RWPE2 (cell line): ENCODE measurements around the gene TMEM95.
"Not testable (repeated sequence)": the region's sequence is repeated elsewhere in the genome, so short reads cannot be mapped to it uniquely, and the experiment has no call there.

ENCODE experiments used
- ATAC-seq: fragments of 200-7000 bp; cut with Tn5 transposase; 3 replicates; pipeline ENCODE4 v1.9.1; 2021; ENCODE audit warnings: low read depth
- DNase-seq: peaks from one replicate; pipeline ENCODE4 v3.0.0-alpha.2; 2020; ENCODE audit warnings: low spot score
- H3K27ac ChIP-seq: fragments of 450-650 bp; 2 replicates; pipeline ENCODE4 v1.5.1; 2017; ENCODE audit warnings: mild to moderate bottlenecking; ENCODE audit not compliant: poor library complexity, severe bottlenecking
- H3K27me3 ChIP-seq: fragments of 250-450 bp; sonication (Bioruptor Pico); 2 replicates; pipeline ENCODE4 v1.5.1; 2021; ENCODE audit warnings: mild to moderate bottlenecking, moderate library complexity; ENCODE audit not compliant: insufficient read depth, poor library complexity, severe bottlenecking
- H3K36me3 ChIP-seq: fragments of 250-450 bp; sonication (Bioruptor Pico); 2 replicates; pipeline ENCODE4 v1.5.1; 2020; ENCODE audit warnings: low read depth, mild to moderate bottlenecking, moderate library complexity
- H3K4me1 ChIP-seq: fragments of 250-450 bp; sonication (Bioruptor Pico); 2 replicates; pipeline ENCODE4 v1.5.1; 2021; ENCODE audit warnings: mild to moderate bottlenecking, moderate library complexity; ENCODE audit not compliant: insufficient read depth, poor library complexity, severe bottlenecking
- H3K4me3 ChIP-seq: fragments of 250-450 bp; sonication (Bioruptor Pico); 2 replicates; pipeline ENCODE4 v1.5.1; 2021; ENCODE audit warnings: mild to moderate bottlenecking, moderate library complexity; ENCODE audit not compliant: severe bottlenecking
- H3K9me3 ChIP-seq: fragments of 250-450 bp; sonication (Bioruptor Pico); 2 replicates; pipeline ENCODE4 v1.5.1; 2021; ENCODE audit warnings: mild to moderate bottlenecking, moderate library complexity; ENCODE audit not compliant: severe bottlenecking
- TF ChIP-seq, protein P1 (sequence below): fragments of 450-650 bp; IDR thresholded peaks from one replicate; pipeline ENCODE4 v1.5.1; 2017; ENCODE audit warnings: mild to moderate bottlenecking, moderate library complexity; ENCODE audit not compliant: poor library complexity, severe bottlenecking

Gene TMEM95

DNA sequence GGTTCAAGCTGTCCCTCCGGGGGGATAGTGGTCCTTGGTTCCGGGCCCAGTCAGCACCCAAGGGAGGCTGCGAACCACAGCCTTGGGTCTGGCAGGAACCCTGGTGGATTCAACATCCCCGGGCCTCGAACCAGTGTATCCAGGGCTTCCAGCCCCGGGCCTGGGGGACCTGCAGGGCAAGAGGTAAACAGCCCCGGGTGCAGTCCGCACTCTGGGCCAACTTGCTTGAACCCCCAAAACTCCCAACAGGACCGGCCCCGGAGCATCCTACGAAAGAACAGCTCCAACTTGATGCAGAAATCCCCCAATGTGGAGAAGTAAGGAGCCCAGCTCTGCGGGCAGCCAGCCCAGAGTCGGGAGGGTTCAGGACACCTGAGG, 24.3 kb upstream of the TMEM95 start:
- H3K9me3 ChIP-seq: no peaks in the 10 kb centered on the region
- no peaks in the 10 kb centered on the region for H3K27me3 ChIP-seq
- H3K27ac ChIP-seq: peak overlapping the region; percentile 60
- H3K36me3 ChIP-seq: peaks cover 5% of the 10 kb centered on the region
- TF ChIP-seq, protein P1, sequence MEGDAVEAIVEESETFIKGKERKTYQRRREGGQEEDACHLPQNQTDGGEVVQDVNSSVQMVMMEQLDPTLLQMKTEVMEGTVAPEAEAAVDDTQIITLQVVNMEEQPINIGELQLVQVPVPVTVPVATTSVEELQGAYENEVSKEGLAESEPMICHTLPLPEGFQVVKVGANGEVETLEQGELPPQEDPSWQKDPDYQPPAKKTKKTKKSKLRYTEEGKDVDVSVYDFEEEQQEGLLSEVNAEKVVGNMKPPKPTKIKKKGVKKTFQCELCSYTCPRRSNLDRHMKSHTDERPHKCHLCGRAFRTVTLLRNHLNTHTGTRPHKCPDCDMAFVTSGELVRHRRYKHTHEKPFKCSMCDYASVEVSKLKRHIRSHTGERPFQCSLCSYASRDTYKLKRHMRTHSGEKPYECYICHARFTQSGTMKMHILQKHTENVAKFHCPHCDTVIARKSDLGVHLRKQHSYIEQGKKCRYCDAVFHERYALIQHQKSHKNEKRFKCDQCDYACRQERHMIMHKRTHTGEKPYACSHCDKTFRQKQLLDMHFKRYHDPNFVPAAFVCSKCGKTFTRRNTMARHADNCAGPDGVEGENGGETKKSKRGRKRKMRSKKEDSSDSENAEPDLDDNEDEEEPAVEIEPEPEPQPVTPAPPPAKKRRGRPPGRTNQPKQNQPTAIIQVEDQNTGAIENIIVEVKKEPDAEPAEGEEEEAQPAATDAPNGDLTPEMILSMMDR: no peak
- peak; percentile 47 for DNase-seq
- no peaks in the 10 kb centered on the region for H3K4me1 ChIP-seq
- ATAC-seq: no peak
- H3K4me3 ChIP-seq: peak overlapping the region; percentile 56

DNA sequence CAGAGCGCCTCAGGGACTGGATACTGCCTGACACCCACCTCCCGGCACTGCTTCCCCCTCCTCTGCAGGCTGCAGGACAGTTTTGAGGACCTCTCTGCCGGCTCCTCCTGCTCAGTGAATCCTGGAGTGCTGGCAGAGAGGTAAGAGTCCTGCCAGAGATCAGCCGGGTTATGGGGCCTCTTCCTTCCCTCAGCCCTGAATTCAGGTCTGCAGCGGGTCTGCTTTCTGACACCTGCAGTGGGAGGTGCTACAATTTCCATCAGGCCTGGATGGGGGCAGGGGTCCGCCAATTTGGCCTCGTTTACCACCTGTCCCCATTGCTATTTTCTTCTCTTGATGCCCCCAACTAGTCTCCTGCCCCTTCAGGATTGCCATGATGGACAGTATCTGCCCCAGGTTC, 22.8 kb upstream of the TMEM95 start:
- Histone ChIP-seq H3K4me3 (no peak overlapping the region), H3K36me3 (no peaks in the 10 kb centered on the region), H3K27me3 (no peaks in the 10 kb centered on the region), H3K4me1 (no peaks in the 10 kb centered on the region), H3K27ac (no peak overlapping the region), H3K9me3 (no peaks in the 10 kb centered on the region)
- DNase-seq: peak; percentile 29
- no peak for ATAC-seq
- TF ChIP-seq, protein P1: no peak

DNA sequence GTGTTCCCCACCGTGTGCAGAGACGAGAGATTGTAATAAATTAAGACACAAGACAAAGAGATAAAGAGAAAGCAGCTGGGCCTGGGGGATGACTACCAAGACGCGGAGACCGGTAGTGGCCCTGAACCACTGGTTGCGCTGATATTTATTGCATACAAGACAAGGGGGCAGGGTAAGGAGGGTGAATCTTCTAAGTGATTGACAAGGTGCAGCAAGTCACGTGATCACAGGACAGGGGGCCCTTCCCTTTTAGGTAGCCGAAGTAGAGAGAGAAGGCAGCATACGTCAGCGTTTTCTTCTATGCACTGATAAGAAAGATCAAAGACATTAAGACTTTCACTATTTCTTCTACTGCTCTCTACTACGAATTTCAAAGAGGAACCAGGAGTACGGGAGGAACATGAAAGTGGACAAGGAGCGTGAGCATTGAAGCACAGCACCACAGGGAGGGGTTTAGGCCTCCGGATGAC, 22.3 kb upstream of the TMEM95 start:
- not testable (repeated sequence) for H3K9me3 ChIP-seq, H3K27me3 ChIP-seq, ATAC-seq, H3K4me1 ChIP-seq, H3K36me3 ChIP-seq, H3K4me3 ChIP-seq, DNase-seq, H3K27ac ChIP-seq

DNA sequence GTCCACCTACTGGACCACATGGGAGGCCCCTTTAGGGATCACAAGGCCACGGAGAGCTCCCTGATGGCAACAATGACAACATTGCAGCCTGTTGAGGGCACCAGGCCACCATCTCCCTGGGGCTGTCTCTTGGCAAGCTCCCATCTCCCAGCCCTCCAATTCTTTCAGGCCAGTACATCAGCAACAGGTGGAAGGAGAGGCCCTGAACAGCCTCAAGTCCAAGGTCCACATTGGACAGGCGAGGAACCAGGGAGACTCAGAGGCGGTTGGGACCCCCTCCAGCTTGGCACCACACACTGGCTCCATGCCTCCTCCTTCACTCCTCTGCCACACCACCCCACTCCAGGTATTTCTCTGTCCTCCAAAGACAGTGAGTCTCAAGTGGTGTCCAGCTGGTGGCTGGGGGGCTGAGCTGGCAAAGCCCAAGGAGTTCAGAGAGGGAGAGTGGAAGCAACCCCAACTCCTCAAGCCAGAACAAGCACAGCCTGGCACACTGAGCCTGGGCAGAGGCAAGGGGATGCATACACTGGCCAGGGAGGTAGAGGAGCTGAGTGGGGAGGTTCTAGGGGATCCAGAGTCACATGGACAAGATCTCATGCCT, 19.9 kb upstream of the TMEM95 start:
- no peak for DNase-seq
- Histone ChIP-seq H3K4me1 (no peaks in the 10 kb centered on the region), H3K9me3 (no peaks in the 10 kb centered on the region), H3K27me3 (no peaks in the 10 kb centered on the region), H3K27ac (no peak overlapping the region), H3K36me3 (no peaks in the 10 kb centered on the region), H3K4me3 (no peak overlapping the region)
- no peak for ATAC-seq
- TF ChIP-seq, protein P1: no peak

DNA sequence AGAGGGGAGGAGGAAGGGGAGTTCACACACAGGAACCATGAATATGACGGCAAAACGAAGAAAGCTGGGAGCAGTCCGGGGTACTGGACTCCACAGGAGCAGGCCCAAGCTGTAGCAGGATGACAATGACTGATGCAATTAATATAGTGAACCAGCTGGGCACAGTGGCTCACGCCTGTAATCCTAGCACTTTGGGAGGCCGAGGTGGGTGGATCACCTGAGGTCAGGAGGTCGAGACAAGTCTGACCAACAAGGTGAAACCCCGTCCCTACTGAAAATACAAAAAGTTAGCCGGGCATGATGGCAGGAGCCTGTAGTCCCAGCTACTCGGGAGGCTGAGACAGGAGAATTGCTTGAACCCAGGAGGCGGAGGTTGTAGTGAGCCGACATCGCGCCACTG, 19.2 kb upstream of the TMEM95 start:
- not testable (repeated sequence) for H3K9me3 ChIP-seq, H3K4me1 ChIP-seq, DNase-seq, H3K36me3 ChIP-seq, H3K27me3 ChIP-seq, H3K4me3 ChIP-seq, H3K27ac ChIP-seq, ATAC-seq
